WI38 (cell line): ENCODE data around the gene TSPYL4.

Source experiments
- H3K4me3 ChIP-seq: 2 replicates; pipeline ENCODE4 v1.5.1; 2011; ENCODE audit warnings: low read depth, mild to moderate bottlenecking, control low read depth, low read length
- TF ChIP-seq, protein P1 (sequence below): IDR thresholded peaks from 2 replicates; pipeline ENCODE4 v1.5.1; 2012; ENCODE audit warnings: low read depth, mild to moderate bottlenecking, control low read depth, low read length

Gene TSPYL4

DNA sequence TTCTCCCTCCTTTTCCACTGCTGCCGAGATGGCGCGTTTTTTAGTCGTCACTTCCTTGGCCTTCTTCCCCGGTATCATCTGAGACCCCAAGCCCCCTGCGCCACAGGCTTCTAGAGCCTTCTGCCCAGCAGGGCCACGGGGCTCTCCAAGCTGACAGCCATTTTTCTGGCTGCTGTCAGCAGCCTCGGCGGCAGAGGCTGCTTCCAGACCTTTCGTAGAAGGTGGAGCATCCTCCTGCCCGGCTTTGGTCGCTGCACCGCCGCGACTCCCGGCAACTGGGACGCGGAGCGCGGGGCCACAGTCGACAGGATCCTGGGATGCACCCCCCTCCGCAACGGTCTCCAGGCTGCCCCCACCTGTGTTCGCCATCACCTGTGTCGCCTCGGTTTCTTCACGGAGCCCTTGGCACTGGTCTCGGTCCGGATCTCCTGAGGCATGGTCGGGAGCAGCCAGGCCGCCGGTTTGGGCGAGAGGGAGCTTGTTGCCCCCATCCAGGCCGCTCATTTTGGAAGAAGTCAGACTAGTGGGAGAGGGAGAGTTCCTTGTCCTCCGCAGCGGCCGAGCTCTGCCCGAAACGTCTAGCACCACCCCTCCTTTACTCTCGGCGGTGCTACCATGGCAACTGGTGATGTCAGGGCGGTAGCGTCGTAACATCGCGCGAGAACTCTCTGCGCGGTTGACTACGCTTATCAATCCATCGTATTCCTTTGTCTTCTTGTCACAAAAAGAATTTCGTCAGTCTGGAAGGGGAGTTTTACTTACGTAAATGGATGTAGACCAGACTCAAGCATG, at the start of gene TSPYL4:
TSS of gene TSPYL4 (minus strand) at position 571 of the 792 bp plus-strand sequence. CDS start at position 504, 67 bp downstream.
- TF ChIP-seq, protein P1, sequence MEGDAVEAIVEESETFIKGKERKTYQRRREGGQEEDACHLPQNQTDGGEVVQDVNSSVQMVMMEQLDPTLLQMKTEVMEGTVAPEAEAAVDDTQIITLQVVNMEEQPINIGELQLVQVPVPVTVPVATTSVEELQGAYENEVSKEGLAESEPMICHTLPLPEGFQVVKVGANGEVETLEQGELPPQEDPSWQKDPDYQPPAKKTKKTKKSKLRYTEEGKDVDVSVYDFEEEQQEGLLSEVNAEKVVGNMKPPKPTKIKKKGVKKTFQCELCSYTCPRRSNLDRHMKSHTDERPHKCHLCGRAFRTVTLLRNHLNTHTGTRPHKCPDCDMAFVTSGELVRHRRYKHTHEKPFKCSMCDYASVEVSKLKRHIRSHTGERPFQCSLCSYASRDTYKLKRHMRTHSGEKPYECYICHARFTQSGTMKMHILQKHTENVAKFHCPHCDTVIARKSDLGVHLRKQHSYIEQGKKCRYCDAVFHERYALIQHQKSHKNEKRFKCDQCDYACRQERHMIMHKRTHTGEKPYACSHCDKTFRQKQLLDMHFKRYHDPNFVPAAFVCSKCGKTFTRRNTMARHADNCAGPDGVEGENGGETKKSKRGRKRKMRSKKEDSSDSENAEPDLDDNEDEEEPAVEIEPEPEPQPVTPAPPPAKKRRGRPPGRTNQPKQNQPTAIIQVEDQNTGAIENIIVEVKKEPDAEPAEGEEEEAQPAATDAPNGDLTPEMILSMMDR, result no peak

DNA sequence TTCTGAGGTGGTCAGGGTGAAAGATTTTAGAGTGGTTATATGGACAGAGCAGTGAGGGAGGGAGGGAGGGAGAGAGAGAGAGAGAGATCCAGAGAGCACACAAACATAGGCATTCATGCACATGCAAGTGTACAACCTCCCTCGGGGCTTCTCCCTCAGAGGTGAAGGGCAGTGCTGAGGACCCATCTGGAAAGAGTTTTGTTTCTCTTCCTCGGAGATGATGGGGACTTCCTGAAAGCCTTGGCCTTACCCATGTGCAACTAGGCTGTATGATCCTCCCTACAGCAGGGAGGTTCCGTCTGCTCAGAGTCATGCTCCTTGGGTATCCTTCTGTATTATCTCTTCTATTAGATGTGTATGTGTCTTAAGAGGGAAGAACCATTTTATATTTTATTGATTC, 47.2 kb upstream of the TSPYL4 start:
- no peak overlapping the region for H3K4me3 ChIP-seq
- TF ChIP-seq, protein P1, result no peak

More for the DNA sequence above, at the start of gene TSPYL4:
- peak within 1 kb of the TSS; percentile 75 for H3K4me3 ChIP-seq

DNA sequence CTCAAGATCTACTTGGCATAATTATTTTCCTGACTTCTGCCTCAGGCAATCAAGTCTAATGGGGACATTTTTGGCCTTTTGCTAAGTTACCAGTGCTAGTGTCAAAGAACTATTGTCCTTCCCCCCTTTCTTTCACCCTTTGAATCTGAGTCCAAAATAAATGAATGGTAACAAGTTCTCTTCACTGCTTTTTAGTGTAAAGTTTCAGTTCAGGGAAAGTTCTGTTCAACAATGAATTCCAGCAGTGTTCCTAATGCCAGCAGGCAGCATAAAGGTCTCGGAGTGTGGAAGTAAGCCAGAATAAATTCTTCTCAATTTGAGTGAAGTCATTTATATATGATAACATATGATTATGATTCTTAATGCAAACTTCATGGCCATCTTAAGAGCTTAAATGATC, 46.7 kb upstream of the TSPYL4 start:
- TF ChIP-seq, protein P1, result no peak
- no peak overlapping the region for H3K4me3 ChIP-seq

DNA sequence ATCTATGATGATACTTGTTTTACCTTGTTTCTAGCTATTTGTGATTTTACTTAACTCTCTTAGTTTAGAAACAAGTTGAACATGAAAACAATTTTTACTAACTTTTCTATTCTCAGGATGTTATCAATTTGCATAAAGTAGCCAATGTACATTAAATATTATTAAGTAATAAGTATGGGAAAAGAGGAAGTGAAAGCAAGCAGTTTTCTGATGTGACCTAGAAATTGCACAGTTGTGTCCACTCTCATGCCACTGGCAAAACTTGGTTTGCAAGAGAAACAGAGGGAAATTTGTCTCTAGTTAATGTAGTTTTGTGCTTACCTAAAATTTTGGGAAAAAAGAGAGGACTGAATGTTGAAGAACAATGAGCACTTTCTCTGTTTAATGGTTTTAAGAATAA, 45.1 kb upstream of the TSPYL4 start:
- TF ChIP-seq, protein P1, result no peak
- H3K4me3 ChIP-seq, result no peak overlapping the region

DNA sequence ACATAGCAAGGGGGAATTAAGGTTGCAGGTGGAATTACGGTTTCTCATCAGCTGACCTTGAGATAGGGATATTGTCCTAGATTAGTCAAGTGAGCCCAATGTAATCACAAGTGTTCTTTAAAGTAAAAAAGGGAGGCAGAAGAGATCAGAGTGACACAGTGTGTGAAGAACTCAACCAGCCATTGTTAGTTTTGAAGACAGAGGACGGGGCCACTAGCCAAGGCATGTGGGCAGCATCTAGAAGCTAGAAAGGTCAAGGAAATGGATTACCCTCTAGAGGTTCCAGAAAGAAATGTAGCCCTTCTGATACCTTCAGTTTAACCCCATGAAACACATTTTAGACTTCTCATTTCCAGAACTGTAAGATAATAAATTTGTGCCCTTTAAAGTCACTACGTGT, 44.4 kb upstream of the TSPYL4 start:
- TF ChIP-seq, protein P1, result no peak
- no peak overlapping the region for H3K4me3 ChIP-seq

DNA sequence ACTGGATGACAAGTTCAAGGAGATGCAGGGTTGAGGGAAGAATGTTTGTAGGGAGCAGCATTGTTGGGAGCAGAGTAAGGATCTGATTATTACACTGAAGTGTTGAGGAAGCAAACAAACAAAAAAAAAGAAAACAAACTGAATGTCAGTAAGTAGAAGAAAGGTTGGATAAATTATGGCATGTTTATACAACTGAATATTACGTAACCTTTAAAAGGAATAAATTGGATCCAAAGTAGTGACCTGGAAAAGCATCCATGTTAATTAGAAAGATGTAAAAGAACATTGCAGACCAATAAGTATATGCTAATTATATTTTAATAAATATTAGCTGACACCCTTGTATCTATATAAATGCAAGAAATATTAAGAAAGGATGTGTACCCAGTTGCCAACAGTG, 38.7 kb upstream of the TSPYL4 start:
- no peak overlapping the region for H3K4me3 ChIP-seq
- TF ChIP-seq, protein P1, result no peak

DNA sequence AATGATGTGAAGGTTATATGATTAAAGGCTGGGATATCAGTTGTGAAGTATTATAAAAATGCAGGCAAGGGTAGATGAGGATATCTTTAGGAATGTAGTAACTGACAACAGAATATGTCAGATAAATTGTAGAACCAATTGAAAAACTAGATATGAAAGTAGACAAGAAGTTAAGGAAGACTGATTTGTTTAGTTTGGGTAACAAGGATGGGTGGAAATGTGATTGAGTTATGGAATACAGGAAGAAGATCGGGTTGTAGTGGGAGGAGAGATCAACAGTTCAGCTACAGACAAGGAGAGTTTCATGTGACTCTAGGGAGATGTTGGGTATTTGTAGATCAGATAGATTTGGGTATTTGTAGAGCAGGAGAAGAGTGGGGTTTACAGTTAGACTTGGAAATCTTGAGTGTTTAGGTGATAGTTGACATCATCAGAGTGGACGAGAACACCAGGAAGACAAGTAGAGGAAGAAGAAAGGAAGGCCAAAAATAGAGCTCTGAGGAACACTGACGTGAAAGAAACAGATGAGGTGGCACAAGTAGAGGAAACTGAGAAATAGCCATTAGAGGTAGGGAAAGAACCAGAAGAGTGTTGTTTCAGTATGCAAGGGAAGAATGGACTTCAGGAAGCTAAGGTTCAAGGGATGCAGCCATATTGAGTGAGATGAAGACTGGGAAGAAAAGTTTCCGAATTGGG, 38.0 kb upstream of the TSPYL4 start:
- TF ChIP-seq, protein P1, result no peak
- H3K4me3 ChIP-seq, result no peak overlapping the region
